Fibroblast of mammary gland (primary cell): ENCODE measurements around the gene DNAH10.
A peak's percentile ranks its signal among the peaks of the same experiment; 100 is the strongest.
"Not testable (repeated sequence)": the region's sequence is repeated elsewhere in the genome, so short reads cannot be mapped to it uniquely, and the experiment has no call there.

Source experiments
- DNase-seq: peaks from one replicate; pipeline ENCODE4 v3.0.0-alpha.2; 2010; ENCODE audit warnings: low read depth
- H3K4me3 ChIP-seq: 2 replicates; pipeline ENCODE4 v1.5.1; 2011; ENCODE audit warnings: low read depth, mild to moderate bottlenecking, low read length, moderate library complexity; ENCODE audit not compliant: control insufficient read depth
- TF ChIP-seq, protein P1 (sequence below): conservative IDR thresholded peaks from 2 replicates; pipeline ENCODE4 v1.5.1; 2011; ENCODE audit warnings: low read depth, low read length, inconsistent platforms; ENCODE audit not compliant: control insufficient read depth, insufficient read depth

Gene DNAH10

DNA sequence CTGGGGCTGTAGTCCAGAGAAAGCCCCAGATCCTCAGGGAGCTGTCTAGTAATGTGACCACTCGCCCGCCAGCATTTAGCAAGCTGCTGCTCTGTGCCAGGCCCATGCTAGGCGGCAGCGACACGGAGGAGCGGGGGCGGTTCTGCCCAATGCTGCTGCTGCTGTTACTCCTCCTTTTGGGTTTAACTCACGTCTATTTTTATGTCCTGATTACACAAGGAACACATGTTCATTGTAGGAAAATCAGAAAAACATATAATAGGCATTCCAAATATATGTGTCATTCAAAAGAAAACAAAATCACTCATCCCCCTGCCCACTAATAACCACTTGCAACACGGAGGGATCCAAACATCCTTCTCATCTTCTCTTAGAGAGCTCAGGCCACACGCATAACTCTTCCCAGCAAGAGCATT lies 180.1 kb downstream of the DNAH10 start:
- H3K4me3 ChIP-seq = no peak overlapping the region
- TF ChIP-seq, protein P1, sequence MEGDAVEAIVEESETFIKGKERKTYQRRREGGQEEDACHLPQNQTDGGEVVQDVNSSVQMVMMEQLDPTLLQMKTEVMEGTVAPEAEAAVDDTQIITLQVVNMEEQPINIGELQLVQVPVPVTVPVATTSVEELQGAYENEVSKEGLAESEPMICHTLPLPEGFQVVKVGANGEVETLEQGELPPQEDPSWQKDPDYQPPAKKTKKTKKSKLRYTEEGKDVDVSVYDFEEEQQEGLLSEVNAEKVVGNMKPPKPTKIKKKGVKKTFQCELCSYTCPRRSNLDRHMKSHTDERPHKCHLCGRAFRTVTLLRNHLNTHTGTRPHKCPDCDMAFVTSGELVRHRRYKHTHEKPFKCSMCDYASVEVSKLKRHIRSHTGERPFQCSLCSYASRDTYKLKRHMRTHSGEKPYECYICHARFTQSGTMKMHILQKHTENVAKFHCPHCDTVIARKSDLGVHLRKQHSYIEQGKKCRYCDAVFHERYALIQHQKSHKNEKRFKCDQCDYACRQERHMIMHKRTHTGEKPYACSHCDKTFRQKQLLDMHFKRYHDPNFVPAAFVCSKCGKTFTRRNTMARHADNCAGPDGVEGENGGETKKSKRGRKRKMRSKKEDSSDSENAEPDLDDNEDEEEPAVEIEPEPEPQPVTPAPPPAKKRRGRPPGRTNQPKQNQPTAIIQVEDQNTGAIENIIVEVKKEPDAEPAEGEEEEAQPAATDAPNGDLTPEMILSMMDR = no peak
- DNase-seq = peak; percentile 95

DNA sequence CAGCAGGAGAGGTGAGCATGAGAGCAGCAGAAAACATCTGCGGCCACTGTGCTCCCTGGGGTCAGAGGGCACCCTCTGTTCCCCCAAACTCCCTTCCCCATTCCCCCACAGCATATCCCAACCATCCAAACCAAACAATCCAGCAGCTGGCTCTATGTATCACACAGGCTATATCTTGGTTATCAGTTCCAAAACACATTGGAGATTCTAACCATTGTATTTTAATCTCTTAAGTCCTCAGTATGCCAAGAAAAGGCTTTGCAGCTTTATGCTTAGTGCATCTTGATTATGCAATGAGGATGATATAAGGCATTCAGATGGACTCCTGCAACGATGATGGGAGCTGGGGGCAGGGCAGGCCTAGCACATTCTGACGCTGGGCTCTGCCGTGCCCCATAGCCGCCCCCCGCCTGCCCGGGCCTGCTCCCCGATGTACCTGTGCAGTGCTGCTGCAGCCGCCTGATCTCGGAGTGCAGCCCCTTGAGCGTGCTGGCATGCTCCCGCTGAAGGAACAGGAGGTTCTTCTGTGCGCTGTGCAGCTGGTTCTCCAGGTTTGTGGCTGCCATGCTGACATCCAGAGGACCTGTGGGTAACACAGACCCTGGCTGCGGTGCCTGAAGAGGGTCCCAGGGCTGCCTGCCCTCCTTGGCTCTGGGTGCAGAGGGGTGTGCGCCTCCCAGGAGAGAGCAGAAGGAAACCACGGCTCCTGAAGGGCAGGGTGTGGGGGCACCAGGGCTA lies 181.0 kb downstream of the DNAH10 start:
- peak; percentile 71 for DNase-seq
- no peak overlapping the region for H3K4me3 ChIP-seq
- TF ChIP-seq, protein P1 = no peak

DNA sequence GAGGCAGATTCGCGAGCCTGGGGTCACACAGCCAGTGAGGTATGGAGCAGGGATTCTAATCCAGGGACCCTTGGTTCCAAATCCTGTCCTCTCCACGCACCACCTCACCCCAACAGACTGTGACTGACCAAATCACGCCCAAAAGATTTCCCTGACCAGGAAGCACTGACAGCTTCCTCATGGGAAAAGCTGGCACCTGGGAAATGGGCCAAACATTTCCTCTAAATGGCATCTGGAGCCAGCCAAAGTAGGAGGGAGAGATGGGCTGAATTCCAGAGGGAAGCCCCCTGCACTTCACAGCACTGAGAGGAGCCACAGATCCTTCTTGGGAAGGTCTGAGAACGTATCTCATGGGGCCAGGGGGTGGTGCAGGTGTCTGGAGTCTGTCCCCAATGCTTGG lies 181.7 kb downstream of the DNAH10 start:
- DNase-seq = no peak
- TF ChIP-seq, protein P1 = no peak
- H3K4me3 ChIP-seq = no peak overlapping the region

DNA sequence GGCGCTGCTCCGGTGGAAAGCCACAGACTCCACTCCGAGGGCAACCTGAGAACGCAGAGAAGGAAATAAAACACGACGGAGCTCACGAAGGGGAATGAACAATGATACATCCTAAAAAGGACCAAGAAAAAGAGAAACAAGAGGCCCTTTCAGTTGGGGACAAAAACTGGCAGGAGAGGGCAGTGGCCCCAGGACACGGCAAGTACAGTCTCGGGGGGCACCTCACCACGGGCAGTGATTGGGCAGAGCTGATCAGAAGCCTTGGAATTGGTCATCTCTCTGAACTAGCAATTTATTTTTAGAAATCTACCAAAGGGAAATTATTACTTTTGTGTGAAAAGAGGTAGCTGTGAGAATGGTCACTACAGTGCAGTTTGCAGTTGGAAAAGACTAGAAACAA lies 182.6 kb downstream of the DNAH10 start:
- TF ChIP-seq, protein P1 = no peak
- no peak for DNase-seq
- H3K4me3 ChIP-seq = no peak overlapping the region

DNA sequence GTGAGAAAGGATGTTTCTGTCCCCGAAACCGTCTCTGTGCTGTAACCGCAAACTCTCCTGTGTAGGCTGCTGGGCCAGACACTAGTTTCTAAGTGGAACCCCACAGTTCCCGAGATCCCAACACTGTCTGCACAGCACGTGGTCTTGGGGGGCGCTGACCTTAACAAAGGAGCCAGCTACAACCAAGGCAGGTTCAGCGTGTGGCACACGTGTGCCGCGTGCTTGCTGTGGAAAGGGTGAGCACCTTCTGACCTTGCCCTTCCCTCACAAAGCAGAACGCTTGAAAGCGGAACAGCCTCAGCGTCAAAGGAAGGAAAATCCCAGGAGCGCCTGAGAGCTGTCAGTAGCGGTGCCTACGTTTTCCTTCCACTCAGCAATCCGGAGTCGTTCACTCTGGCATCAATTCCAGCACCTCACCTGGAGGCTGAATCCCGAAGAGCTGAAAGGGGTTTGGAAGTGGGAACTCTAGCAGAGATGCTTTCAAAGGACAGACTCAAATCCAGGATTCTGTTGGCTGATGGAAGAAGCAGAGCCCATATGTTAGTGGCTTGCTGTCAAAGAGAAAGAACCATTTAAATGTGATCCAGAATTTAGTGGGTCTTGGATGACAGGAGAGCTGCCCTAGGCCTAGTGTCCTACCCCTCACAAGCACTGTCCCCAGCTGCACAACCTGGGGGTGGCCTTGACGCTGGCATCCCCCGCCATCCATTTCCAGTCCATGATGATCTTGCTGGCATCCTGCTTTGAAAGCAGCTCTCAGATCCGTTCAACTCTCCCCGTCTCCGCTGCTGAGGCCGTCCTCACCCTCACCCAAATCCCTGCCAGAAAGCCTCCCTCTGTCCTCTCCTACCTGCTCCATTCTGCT lies 183.4 kb downstream of the DNAH10 start:
- TF ChIP-seq, protein P1 = no peak

DNA sequence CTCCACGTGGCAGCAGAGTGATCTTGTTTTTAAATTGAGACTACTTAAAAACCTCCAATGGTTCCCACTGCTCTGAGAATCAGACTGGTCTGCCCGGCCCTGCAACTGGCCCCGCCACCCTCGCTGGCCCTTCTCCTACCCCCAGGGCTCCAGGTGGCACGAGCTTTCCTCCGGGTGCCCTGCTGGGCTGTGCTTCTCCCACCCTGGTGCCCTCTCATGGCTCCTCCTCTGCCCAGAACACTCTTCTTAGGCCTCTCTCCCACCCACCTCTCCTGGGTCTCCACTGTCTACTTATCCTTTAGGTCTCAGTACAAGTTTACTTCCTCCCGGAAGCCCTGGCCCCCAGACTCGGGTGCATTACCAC lies 184.0 kb downstream of the DNAH10 start:
- TF ChIP-seq, protein P1 = no peak
- H3K4me3 ChIP-seq = no peak overlapping the region
- DNase-seq = no peak

More for the DNA sequence above, 183.4 kb downstream of the DNAH10 start:
- DNase-seq = no peak
- no peak overlapping the region for H3K4me3 ChIP-seq

DNA sequence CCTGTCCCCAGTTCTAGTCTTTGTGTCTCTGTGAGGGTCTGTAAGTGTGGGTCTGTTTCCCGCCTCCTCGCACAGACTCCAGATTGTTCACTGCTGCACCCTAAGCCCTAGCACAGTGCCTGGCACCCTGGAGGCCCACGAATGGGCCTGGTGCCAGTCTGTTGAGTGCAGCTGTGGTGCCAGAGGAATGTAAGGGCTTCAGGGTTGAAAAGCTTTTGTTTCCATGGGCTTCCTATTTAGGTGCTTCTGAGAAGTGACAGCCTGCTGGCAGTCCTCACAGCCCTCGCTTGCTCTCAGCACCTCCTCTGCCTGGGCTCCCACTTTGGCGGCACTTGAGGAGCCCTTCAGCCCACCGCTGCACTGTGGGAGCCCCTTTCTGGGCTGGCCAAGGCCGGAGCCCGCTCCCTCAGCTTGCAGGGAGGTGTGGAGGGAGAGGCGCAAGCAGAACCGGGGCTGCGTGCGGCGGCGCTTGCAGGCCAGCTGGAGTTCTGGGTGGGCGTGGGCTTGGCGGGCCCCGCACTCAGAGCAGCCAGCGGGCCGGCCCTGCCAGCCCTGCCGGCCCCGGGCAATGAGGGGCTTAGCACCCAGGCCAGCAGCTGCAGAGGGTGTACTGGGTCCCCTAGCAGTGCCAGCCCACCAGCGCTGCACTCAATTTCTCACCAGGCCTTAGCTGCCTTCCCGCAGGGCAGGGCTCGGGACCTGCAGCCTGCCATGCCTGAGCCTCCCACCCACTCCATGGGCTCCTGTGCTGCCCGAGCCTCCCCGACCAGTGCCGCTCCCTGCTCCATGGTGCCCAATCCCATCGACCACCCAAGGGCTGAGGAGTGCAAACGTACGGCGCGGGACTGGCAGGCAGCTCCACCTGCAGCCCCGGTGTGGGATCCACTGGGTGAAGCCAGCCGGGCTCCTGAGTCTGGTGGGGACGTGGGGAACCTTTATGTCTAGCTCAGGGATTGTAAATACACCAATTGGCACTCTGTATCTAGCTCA lies 184.7 kb downstream of the DNAH10 start:
- not testable (repeated sequence) for H3K4me3 ChIP-seq

DNA sequence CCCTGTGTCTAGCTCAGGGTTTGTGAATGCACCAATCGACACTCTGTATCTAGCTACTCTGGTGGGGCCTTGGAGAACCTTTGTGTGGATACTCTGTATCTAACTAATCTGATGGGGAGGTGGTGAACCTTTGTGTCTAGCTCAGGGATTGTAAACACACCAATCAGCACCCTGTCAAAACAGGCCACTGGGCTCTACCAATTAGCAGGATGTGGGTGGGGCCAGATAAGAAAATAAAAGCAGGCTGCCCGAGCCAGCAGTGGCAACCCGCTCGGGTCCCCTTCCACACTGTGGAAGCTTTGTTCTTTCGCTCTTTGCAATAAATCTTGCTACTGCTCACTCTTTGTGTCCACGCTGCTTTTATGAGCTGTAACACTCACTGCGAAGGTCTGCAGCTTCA lies 185.4 kb downstream of the DNAH10 start:
- H3K4me3 ChIP-seq, DNase-seq: not testable (repeated sequence)

More for the DNA sequence above, 184.7 kb downstream of the DNAH10 start:
- DNase-seq = not testable (repeated sequence)
